Stimulated activated CD4-positive, alpha-beta T cell treated with anti-CD3 and anti-CD28 coated beads, TNF-alpha, amount 100 ng/mL, for 48 hours (primary cell): ENCODE data around the gene BMP10.
"Not testable (repeated sequence)": the region's sequence is repeated elsewhere in the genome, so short reads cannot be mapped to it uniquely, and the experiment has no call there.

Experiments
- DNase-seq, 3 donors: peaks; one replicate each; pipeline ENCODE4 v3.0.0-alpha.2; 2020; ENCODE audit warnings: low read depth in 3 of 3

Gene BMP10

DNA sequence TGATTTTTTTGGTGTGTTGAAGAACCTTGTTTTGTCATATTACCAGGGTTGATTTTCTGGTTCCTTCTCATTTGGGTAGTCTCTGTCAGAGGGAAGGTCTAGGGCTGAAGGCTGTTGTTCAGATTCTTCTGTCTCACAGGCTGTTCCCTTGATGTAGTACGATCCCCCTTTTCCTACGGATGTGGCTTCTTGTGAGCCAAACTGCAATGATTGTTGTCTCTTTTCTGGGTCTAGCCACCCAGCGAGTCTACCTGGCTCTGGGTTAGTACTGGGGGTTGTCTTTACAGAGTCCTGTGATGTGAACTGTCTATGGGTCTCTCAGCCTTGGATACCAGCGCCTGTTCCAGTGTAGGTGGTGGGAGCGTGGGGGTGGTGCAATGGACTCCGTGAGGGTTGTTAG lies 24.8 kb upstream of the BMP10 start:
- DNase-seq, result not testable (repeated sequence)

DNA sequence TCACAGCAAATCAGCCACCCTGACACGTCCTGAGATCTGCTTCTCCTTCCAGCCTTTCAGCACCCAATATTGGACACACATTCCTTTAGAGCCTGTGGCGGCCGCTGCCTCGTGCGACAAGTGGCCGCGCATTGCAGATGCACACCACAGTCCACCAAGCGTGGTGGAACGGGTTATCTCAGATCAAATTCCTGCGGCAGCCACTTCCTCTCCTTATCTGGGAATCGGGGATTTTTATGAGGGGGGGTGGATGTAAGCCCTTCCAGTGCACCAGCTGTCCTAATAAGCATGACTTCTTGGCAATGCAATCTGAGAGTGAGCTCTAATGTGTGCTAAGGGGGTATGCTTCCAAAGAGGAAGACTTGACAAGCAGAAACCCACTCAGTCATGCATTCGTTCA lies 18.3 kb upstream of the BMP10 start:
- DNase-seq, result no peak

DNA sequence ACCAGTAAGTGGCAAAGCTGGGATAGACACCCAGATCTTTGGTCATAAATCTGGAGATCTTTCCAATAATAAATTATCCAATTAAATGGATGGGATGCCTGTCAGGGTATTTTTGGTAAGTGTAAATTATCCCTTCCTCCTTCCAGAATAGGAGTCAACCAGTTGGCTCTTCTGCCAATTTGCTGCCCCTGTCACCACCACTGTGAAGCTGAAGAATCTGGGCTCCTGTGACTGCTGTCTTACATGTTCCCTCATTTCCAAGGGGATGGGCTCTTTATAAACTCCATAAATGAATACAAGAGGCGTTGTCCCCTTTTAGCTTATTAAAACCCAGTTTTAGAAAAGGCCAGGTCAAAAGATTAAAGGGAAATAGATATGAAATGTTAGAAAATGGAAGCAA lies 17.8 kb upstream of the BMP10 start:
- DNase-seq, result no peak

DNA sequence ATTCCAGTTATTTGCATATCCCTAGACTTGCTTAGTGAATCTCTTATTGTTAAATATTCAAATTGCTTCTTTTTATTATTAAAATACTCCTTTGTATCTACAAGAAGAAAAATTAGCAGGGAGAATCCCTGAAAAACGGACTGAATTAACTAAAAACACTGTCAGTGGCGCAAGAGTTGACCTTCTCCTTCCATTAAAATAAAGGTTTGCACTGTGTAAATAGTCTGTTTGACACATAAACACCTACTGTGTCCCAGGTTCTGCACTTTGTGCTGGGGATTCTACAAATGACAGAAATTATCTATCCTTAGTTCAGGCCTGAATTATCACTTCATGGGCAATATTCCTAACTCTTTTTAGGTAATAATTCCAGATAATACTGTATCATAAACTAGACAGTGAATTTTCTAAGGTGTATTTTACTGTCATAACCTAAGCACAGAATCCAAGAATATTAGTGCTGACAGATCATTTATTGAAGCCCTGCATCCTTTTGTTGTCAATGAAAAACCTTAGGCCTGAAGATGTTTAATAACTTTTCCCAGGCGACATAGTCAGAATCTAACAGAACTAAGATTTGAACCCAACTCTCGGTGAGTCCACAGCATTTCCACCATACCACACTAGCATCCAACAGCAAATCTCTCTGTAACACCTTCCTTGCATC lies 17.0 kb upstream of the BMP10 start:
- DNase-seq, result no peak

GRCh38 chr2:68885811-68886075 lies 14.5 kb upstream of the BMP10 start:
- no peak for DNase-seq

DNA sequence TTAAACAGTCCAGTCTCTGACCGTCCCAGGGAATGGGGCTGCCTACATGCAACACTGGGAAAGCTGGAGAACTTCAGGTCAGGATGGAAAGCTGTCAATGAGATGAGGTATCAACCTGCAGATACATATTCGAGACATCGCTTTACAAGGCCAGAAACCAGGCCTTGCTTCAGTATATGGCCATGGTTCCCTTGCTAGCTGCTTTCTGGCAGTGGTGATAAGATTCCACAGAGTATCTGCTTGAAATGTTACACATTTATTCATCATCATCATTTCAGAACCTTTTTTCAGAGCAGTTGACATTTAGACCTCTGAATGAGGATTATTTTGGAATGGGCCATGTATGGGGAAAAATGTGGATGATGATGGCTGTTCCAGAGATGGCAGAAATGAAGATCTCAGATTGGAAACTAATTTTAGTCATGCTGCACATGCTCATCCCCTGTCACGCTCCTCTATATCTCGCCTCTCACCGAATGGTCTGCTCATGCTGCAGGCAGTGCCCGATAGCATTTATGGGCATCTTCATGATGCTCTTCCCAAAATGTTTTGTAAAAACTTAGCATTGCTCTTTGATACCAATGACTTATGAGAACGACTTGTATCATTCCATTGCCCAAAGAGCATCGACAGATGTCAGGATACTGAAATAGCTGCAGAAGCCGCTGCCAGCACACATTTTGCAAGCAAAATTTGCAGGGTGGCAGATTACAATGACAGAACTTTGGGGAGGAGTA lies 14.0 kb upstream of the BMP10 start:
- no peak for DNase-seq

DNA sequence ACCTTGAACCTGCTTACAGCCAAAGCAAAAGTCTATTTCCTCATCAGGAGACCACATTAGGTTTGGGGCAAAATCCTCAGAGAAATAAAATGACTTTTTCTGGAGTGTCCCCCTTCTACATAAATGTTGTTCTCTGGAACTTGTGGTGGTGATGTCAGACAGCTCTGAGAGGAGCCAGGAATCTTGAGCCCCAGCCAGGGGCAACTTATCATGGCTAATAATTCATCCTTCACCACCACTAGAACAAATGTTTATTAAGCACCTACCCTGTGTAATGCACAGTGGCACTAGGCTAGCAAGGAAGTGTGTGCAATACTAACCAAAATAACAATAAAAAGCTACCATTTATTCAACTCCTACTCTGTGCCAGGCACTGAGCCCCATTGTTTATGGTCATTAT lies 9.0 kb upstream of the BMP10 start:
- DNase-seq, result no peak

DNA sequence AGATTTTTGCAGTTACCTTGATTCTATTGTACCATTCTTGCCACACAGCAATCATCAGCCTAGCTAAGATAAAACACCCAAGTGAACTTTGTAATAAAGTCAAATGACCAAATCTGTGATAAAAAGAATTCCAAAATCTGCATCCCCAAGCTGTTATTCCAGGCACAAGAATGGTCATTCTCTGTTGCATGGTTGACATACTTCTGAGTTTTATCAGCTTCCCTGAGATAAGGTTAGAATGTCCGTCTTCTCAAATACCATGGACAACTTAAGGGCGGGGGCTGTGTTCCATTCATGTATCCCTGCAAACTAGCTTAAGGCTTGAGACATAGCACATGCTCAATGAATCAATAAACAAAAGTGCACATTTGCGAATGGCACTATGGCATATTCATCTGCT lies 8.1 kb upstream of the BMP10 start:
- no peak for DNase-seq

- DNase-seq, result no peak
Observed at GRCh38 chr2:68878753-68879152, 7.6 kb upstream of the BMP10 start.

GRCh38 chr2:68878071-68878711 lies 7.0 kb upstream of the BMP10 start:
- no peak for DNase-seq

DNA sequence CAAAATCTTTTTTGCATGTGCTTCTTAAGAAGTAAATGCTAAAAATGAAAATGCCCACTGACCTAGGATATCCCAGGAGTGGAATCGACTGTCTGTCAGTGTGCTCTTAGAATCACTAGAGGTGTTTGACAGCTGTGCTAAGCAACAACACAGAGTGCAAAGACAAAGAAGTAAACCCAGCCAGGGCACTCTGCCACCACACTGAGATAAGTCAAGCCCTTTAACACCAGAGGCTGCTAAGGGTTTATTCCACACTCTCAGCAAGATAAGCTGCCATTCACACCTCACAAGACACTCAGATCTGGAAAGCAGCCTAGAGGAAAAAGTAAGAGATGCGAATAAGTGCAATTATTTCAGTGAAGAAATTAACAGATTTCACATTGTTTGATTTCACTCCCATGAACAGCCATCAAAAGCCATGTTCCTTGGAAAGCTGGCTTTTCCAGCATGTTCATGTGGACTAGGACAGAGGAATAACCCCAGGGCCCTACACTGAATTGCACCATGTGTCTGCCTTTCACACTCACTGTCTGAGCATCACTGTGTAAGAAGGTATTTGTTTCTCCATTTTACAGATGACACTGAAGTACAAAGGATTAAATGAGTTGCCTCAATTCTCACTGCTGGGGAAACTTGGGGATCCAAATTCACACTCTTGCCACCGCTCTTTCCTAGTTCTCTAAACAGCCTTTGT lies 6.0 kb upstream of the BMP10 start:
- DNase-seq, result no peak

- no peak for DNase-seq
Observed at GRCh38 chr2:68870215-68870614, 982 bp downstream of the BMP10 start.

GRCh38 chr2:68865108-68865507 lies 6.1 kb downstream of the BMP10 start:
- DNase-seq, result no peak

DNA sequence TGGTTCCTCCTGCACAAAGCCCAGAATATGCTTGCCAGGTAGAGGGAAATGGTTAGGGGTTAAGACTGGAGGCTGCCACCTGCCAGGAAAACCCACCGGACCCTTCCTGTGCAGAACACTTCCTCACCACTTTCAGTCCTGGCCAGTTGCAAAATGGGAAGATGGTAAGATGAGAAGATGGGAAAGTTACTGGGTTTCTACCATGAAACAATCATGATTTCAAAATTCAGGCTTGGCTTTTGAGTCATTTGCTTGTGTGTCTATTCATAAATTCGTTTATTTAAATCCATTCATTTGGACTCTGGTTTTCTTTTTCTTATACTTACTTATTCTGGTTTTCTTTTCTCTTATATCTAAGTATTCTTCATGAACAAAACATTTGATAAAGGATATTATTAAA lies 7.2 kb downstream of the BMP10 start:
- no peak for DNase-seq

- no peak for DNase-seq
Observed at GRCh38 chr2:68862889-68863288, 8.3 kb downstream of the BMP10 start.

GRCh38 chr2:68861330-68861729 lies 9.9 kb downstream of the BMP10 start:
- DNase-seq, result no peak

- no peak for DNase-seq
Observed at GRCh38 chr2:68860111-68860510, 11.1 kb downstream of the BMP10 start.

DNA sequence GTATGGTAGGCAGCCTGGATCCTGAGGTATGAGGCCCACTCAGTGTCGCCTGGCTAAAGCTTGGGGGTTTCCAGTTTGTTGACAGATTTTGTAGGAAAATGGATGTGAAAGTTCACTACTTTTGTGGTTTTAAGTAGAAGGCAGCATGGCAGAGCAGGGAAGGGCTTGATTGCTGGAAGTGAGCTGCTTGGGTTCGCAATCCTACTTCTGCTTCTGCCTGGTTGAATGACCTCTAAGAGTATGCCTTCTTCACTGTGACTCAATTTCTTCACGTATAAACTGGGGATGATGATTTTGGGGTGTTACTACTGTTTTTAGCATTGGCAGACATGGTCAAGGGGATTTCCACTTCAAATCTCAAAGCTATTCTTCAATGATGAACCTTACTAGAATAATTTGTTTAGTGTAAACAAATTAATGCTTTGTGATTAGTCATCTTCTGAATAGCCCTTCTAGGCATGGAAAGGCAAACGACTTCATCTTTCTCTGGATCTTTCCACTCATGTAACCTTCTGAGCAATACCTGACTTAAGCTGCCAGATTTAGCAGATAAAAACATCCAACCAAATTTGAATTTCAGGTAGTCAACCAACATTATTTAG lies 13.2 kb downstream of the BMP10 start:
- no peak for DNase-seq

- DNase-seq, result no peak
Observed at GRCh38 chr2:68857202-68857845, 13.9 kb downstream of the BMP10 start.

GRCh38 chr2:68855550-68855949 lies 15.6 kb downstream of the BMP10 start:
- DNase-seq, result no peak

GRCh38 chr2:68854476-68854875 lies 16.7 kb downstream of the BMP10 start:
- no peak for DNase-seq

GRCh38 chr2:68853915-68854314 lies 17.3 kb downstream of the BMP10 start:
- no peak for DNase-seq
